HG02798 (cell line): Measurements from ENCODE around the gene SHKBP1.
"Not testable (repeated sequence)": the region's sequence is repeated elsewhere in the genome, so short reads cannot be mapped to it uniquely, and the experiment has no call there.

Experiments used
- ATAC-seq: cut with Tn5 transposase; IDR thresholded peaks from one replicate; pipeline ENCODE4 v1.9.1; 2021; ENCODE audit warnings: mild to moderate bottlenecking; ENCODE audit not compliant: unreplicated experiment, poor library complexity

Gene SHKBP1

DNA sequence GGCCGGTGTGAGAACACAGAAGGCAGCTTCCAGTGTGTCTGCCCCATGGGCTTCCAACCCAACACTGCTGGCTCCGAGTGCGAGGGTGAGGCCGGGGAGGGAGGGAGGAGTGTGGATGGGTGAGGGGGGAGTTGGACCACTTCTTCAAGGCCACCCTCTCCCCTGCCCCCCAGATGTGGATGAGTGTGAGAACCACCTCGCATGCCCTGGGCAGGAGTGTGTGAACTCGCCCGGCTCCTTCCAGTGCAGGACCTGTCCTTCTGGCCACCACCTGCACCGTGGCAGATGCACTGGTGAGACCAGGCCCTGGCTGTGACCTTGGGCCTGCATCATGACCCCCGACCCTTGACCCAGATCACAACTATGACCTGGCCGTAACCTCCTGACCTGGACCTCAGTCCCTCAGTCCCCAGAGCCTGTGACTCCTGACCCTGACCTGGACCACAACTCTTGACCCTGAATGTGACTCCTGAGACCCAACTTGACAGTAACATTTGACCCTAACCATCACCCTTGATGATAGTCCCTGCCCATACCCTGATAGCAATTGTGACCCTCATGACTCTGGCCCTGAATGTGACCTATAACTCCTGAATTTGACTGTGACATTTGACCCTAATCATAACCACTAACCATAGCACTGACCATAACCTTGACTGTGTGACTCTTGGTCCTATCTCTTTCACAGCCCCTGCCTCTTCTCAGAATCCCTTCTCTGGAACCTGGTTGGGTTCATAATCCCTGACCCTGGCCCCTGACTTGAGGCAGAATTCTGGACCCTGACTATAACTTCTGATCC lies 35.4 kb downstream of the SHKBP1 start:
- ATAC-seq: no peak

DNA sequence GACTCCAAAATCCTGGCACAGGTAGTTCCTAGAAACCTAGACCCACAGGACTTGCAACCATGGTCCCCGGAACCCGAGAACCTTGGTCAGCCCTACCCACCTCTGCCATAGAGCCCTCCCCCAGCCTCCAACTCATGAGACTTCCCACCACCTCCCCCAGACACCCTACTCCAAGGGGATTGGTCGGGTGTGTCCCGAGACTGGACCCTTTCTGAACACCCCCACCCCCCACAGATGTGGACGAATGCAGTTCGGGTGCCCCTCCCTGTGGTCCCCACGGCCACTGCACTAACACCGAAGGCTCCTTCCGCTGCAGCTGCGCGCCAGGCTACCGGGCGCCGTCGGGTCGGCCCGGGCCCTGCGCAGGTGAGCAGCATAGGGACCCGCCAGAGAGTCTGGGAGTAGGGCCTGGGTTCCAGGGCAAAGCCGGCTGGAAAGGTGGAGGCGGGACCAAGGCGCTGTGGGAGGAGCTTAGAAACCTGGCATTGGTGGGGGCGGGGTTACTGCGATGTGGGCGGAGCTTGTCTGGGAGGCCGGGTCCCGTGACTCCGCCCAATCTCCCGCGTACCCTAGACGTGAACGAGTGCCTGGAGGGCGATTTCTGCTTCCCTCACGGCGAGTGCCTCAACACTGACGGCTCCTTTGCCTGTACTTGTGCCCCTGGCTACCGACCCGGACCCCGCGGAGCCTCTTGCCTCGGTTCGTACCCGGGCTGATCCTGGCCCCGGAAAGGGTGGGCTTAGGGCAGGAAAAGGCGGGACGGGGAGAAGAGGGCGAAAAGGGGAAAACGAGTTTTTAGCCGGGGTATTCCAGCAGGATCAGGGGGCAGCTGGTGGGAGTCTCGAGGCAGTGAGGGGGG lies 36.4 kb downstream of the SHKBP1 start:
- no peak for ATAC-seq

DNA sequence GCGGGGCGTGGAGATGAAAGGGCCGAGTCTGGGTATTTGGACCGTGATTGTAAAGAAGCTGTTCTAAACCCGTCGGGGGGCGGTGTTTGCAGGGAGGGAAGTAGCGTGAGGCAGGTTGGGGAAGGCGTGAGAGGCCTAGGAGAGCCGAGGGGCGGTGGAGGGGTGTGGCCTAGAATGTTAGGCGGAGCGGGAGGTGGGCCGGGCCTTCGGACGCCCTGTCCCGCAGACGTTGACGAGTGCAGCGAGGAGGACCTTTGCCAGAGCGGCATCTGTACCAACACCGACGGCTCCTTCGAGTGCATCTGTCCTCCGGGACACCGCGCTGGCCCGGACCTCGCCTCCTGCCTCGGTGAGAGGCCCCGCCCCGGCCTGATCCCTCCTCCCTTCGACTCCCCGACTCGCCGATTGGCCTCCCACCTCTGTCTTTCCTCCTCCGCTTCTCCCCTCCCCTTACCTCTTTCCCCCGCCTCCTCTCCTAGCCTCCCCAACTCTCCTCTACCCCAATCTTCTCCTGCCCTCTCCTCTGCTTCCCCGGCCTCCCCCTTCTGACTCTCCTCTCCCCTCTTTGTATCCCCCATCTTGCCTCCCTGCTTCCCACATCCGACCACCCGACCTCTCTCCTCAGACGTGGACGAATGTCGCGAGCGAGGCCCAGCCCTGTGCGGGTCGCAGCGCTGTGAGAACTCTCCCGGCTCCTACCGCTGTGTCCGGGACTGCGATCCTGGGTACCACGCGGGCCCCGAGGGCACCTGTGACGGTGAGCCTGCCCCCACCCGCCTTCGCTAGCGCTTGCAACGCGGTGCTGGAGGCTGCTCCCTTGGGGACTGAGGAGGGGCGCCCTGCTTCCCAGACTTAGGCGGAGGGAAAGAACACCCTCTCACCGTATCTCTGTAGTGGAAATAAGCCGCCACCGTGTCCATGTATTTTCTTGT lies 37.3 kb downstream of the SHKBP1 start:
- peak; percentile 51 for ATAC-seq

DNA sequence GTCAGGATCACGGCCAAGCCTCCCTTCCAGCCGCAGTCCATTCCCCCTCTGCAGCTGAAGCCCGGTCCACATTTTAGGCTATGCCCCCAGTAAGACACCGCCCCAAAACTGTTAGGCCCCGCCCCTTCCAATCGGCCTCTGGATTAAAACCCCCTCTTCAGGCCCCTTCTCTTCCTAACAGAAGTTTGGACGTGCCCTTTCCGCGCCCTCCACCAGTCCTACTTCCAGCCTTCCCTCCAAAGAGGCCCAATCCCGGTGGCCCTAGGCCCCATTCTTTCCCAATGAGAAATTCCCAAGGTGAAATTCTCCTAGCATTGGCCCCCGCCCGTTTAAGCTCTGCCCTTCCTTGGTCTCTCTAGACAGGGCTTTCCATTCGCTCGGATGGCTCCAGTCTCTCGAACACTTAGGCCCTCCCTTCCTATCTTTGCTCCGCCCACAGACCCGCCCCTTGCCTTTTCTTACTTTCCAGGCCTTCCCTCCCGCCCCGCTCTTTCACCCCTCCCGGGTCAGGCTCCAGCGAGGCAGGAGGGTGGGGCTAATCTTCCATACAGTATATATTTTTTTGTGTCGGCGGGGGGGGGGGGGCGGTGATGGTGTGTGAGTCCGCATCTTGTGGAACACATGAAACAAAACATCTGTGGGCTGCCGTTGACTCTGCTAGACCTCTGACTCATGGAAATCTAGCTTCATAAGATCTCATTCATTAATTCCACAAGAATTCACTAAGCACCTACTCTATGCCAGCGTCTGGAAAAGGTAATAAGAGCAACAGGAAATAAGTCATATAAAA lies 38.1 kb downstream of the SHKBP1 start:
- no peak for ATAC-seq

DNA sequence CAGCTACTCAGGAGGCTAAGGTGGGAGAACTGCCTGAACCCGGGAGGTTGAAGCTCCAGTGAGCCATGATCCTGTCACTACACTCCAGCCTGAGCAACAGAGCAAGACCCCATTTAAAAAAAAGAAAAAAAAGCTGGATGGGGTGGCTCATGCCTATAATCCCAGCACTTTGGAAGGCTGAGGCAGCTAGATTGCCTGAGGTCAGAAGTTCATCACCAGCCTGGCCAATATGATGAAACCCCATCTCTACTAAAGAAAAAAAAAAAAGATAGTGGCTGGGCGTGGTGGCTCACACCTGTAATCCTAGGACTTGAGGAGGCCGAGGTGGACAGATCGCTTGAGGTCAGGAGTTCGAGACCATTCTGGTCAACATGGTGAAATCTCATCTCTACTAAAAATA lies 39.5 kb downstream of the SHKBP1 start:
- ATAC-seq: no peak

DNA sequence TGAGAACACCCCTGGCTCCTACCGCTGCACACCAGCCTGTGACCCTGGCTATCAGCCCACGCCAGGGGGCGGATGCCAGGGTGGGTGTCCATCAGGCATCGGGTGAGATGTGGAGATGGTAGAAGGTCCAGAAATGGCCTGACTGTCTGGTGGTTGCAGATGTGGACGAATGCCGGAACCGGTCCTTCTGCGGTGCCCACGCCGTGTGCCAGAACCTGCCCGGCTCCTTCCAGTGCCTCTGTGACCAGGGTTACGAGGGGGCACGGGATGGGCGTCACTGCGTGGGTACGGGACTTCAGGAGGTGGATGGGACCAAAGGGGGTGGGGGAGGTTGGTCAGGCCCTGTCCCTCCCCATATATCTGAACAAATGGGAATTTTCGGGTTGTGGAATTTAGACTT lies 40.3 kb downstream of the SHKBP1 start:
- no peak for ATAC-seq

DNA sequence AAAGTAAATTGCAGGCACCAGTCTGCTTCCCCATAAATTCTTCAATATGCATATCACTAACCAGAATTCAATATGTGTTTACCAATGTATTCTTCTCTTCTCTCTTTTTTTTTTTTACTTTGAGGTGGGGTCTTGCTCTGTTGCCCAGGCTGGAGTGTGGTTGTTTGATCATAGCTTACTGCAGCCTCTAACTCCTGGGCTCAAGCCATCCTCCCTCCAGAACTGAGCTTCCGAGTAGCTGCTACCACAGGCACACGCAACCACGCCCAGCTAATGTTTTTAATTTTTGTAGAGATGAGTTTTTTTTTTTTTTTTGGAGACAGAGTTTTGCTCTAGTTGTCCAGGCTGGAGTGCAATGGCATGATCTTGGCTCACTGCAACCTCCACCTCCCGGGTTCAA lies 41.3 kb downstream of the SHKBP1 start:
- no peak for ATAC-seq

DNA sequence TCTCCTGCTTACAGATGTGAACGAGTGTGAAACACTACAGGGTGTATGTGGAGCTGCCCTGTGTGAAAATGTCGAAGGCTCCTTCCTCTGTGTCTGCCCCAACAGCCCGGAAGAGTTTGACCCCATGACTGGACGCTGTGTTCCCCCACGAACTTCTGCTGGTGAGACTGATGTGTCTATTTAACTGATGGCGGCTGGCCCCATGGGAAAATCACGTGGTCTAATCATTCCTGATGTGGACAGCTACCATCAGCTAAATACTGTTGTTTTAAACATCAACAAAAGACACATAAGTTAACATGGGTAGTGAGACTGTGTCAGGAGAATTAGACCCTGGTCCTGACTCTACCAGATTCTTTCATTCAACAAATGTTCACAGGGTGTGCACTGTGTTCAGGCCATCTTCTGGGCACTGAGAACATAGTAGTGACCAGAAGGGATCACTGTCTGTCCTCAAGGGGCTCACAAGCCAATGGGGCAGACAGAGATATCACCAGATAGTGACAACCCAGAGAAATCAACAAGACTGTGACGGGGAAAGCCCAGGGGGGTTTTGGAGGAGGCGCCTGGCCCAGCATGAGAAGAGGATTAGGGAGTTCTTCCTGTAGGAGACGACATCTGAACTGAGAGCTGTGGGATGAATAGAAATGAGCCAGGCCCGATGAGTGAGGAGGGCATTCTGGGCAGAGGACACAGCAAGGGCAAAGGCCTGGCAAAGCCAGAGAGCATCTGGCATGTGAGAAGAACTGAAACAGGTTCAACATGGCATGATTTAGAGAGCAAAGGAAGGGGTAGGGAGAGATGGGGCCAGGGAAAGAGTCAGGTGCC lies 42.9 kb downstream of the SHKBP1 start:
- no peak for ATAC-seq

DNA sequence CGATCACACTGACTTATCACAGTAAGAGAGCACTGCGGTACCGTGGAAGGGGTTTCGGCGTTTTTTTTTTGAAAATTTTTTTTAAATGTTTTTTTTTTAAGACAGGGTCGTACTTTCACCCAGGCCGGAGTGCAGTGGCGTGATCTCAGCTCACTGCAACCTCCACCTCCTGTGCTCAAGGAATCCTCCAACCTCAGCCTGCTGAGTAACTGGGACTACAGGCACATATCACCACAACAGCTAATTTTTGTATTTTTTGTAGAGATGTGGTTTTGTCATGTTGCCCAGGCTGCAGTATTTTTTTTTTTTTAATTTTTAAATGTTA lies 43.5 kb downstream of the SHKBP1 start:
- ATAC-seq: no peak

DNA sequence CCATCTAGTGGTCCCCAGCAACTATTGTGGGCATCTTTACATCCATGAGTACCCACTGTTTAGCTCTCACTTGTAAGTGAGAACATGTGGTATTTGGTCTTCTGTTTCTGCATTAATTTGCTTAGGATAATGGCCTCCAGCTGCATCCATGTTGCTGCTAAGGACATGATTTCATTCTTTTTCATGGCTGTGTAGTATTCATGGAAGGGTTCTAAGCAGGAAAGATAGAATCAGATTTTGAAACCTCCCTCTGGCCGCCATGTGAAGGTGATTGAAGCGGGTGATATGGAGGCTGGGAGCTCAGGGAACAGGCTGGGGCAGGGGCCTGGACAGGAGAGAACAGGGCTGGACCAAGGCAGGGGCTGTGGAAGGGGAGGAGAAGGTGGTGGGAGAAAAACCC lies 44.6 kb downstream of the SHKBP1 start:
- no peak for ATAC-seq

DNA sequence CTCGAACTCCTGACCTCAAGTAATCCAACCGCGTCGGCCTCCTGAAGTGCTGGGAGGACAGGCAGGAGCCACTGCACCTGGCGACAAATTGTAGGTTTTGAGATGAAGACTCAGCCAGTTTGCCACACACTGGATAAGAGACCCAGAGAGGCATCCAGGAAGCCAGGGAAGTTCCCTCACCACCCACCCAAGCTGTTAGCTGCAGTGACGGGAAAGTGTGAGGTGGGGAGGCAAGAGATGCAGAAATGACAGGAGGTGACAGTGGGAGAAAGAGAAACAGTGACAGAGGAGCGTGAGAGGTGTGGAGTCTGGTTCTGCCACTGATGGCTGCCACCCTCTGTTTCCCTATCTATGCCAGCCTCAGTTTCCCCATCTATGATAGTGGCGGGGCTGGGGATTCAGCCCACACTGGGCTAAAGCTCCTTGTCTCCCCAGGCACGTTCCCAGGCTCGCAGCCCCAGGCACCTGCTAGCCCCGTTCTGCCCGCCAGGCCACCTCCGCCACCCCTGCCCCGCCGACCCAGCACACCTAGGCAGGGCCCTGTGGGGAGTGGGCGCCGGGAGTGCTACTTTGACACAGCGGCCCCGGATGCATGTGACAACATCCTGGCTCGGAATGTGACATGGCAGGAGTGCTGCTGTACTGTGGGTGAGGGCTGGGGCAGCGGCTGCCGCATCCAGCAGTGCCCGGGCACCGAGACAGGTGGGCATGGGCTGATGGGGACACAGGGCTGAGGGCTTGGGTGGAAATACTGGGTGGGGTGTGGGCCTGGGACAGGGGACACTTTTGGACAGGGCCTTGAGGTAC lies 45.5 kb downstream of the SHKBP1 start:
- no peak for ATAC-seq

DNA sequence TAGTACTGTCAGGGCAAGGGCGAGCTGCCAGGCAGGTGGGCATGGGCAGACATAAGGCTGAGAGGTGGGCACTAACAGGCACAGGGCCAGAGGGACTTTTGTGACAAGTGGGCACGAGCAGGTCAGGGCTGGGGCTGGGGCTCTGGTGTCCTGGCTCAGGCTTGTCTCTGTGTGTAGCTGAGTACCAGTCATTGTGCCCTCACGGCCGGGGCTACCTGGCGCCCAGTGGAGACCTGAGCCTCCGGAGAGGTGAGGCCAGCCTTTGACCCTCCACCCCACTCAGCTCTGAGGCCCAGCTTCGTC lies 46.1 kb downstream of the SHKBP1 start:
- ATAC-seq: no peak

DNA sequence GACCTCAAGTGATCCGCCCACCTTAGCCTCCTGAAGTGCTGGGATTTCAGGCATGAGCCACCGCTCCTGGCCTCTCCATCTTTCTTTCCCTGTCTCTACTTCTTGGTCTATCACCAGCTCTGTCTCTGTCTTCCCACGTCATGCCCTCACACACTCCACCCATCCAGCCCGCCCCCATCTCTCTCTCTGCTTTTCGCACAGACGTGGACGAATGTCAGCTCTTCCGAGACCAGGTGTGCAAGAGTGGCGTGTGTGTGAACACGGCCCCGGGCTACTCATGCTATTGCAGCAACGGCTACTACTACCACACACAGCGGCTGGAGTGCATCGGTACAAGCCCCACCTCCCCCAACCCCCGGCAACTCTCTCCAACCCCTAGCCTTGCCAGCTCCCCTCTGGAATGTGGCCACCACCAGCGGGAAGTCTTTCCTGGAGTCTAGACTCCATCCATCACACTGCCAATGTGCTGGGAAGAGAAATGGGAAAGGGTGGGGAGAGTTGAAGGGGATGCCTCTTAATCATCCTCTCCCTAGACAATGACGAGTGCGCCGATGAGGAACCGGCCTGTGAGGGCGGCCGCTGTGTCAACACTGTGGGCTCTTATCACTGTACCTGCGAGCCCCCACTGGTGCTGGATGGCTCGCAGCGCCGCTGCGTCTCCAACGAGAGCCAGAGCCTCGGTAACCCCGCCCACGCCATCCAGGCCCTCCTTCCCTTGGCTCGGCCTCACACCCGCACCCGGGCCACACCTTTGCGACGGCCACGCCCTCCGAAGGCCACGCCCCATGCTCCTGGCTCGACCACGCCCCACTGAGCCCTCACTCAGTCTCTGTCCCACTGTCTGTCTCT lies 47.0 kb downstream of the SHKBP1 start:
- ATAC-seq: no peak

DNA sequence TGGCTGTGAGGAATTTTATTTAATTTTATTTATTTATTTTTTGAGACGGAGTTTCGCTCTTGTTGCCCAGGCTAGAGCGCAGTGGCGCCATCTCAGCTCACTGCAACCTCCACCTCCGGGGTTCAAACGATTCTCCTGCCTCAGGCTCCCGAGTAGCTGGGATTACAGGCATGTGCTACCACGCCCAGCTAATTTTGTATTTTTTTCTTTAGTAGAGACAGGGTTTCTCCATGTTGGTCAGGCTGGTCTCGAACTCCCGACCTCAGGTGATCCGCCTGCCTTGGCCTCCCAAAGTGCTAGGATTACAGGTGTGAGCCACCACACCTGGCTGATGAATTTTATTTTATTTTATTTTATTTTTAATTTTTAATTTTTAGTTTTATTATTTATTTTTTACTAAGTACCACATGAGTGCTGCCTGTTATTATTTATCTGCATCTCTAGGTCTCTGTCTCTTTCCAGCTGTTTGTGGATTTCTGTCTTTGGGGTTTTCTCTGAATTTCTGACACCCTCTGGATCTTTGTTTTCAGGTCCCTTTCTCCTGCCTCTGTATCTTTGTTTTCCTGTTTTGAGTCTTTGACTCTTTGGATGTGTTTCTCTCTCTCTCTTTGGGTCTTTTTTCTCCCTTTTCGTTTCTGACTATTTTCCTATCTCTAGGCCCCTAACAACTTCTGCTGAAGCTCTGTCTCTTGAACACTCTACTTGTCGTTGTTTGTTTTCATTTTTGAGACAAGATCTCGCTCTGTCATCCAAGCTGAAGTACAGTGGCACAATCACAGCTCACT lies 47.9 kb downstream of the SHKBP1 start:
- ATAC-seq: not testable (repeated sequence)

DNA sequence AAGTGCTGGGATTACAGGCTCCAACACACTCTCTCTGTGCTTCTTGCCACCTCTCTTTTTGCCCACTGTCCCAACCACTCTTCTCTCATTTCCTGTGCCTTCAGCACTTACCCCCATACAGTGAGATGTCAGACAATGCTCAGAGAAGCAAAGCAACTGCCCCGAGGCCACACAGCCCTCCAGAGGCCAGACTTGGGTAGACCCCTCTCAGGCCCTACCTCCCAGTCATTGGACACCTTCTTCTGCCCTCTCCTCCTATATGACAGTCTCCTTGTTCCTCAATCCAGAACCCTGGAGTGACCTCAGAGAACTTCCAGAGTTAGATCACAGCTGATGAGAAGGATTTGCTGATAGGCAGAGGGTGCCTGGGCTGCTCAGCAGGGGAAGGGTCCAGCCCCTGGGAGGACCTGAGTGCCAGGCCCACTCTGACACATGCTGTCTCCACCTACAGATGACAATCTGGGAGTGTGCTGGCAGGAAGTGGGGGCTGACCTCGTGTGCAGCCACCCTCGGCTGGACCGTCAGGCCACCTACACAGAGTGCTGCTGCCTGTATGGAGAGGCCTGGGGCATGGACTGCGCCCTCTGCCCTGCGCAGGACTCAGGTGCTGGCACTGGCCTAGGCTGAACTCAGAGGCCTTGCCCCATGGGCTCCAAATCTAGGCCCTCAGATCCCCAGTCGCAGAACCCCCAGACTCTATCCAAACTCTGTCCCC lies 48.9 kb downstream of the SHKBP1 start:
- no peak for ATAC-seq

DNA sequence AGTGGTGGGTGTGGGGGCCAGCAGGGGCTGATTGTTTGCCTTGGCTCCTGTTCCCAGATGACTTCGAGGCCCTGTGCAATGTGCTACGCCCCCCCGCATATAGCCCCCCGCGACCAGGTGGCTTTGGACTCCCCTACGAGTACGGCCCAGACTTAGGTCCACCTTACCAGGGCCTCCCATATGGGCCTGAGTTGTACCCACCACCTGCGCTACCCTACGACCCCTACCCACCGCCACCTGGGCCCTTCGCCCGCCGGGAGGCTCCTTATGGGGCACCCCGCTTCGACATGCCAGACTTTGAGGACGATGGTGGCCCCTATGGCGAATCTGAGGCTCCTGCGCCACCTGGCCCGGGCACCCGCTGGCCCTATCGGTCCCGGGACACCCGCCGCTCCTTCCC lies 50.2 kb downstream of the SHKBP1 start:
- no peak for ATAC-seq
